LHCN-M2 (cell line): ENCODE data around the gene LRP3. TPM values are rescaled to one million over a fixed set of nuclear protein-coding genes. Genes with fewer than 3 reads are reported as not detected.

Source experiments
- DNase-seq: peaks from one replicate; pipeline ENCODE4 v3.0.0-alpha.2; 2012; ENCODE audit warnings: low read depth
- total RNA-seq: library from RNA; depleted of rRNA; stranded (reverse); fragments of >200 nt; gene quantifications from 2 replicates; pipeline ENCODE4 v1.2.3, GENCODE V29; 2014; rRNA removed

LRP3 gene
- total RNA-seq, 1 experiment from 2014 or later = 63.6 TPM

DNA sequence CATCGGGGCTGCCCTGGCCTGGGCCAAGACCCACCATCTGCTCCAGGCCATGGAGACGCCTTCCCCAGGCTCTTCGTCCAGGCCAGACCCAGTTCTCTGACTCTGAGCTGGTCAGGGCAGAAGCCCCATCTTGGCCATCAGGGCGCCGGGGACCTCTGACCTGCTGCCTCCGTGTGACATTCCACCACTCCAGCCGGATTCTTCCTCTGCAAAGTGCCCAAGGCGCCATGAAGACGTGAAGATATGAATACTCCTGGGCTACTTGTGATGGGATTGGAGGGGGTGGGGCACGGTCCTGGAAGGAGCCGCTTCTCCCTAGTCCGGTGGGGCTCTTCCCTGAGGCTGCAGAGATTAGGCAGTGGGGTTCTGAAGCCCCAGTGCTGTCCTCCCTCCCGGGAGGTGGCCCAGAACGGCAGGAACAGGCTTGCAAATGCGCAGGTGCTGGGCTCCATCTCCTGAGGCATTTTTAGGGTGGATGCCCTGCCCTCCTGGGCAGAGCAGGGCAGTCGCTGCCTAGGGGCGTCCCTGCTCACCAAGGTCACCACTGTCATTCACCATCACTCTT lies 57.5 kb downstream of the LRP3 start:
- DNase-seq = no peak

- DNase-seq = no peak
Observed at GRCh38 chr19:33252418-33252962, 58.4 kb downstream of the LRP3 start.

GRCh38 chr19:33252971-33253370 lies 58.8 kb downstream of the LRP3 start:
- DNase-seq = no peak

- DNase-seq = no peak
Observed at GRCh38 chr19:33254245-33254824, 60.2 kb downstream of the LRP3 start.

DNA sequence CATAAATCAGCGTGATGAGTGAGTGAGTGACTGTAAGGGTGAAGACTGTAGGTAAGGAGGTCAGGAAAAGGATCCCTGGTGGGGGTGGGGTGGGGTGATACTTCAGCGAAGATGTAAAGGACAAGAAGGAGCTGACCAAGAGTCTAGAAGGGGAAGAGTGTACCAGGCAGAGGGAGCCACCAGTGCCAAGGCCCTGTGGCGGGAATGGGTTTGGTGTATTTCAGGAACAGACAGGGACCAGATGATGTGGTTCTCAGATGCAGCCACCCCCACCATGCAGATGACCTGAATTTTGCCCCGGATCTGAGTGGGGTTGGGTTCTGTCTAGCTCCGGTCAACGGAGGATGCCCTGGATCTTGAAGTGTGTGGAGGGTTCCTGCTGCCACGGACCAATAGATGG lies 61.7 kb downstream of the LRP3 start:
- DNase-seq = no peak

DNA sequence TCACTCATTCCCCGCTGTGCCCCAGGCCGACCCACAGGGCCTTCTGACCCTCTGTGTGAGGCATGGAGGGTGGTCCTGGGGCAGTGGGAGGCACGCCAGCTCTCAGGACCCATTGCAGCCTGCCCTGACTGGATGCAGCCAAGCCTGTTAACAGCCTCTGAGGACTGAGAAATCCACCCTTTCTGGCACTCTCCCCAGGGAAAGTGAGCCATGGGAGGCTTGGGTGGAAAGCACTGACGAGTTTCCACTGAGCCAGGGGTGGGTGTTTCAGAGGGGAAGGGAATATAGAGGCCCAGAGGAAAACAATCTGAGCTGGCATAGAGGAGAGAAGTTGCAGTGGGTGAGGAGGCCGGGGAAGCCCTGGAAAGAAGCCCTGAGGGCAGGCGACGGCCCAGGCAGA lies 62.1 kb downstream of the LRP3 start:
- DNase-seq = no peak

GRCh38 chr19:33257828-33258227 lies 63.7 kb downstream of the LRP3 start:
- DNase-seq = no peak

Other genes starting within 250 kb of the LRP3 start
- gene CEP89, start 222.4 kb upstream of the LRP3 start, total RNA-seq = 18.5 and 21.4 TPM in 2 replicates
- 7.1 and 8.7 TPM in 2 replicates for gene FAAP24, start 222.1 kb upstream of the LRP3 start, total RNA-seq
- gene RHPN2, start 129.4 kb upstream of the LRP3 start, total RNA-seq = 4.4 and 5.9 TPM in 2 replicates
- 4.0 and 4.5 TPM in 2 replicates for gene GPATCH1, start 113.1 kb upstream of the LRP3 start, total RNA-seq
- gene WDR88, start 62.2 kb upstream of the LRP3 start, total RNA-seq = not detected in 2 replicates
- gene SLC7A10, start 31.5 kb downstream of the LRP3 start, total RNA-seq = not detected in 2 replicates
- 0.17 and 0.19 TPM in 2 replicates for gene CEBPA, start 108.2 kb downstream of the LRP3 start, total RNA-seq
- 17.3 TPM in 2 replicates for gene CEBPG, start 179.4 kb downstream of the LRP3 start, total RNA-seq